NCI-H82 treated with DMSO at 0.1 percent for 48 hours (cell line): Measurements from ENCODE around the gene ZNF235.
"Not testable (repeated sequence)": the region's sequence is repeated elsewhere in the genome, so short reads cannot be mapped to it uniquely, and the experiment has no call there.

ENCODE experiments used
- DNase-seq: peaks from one replicate; lab custom pipeline; 2025; ENCODE audit not compliant: unreplicated experiment; lab: John Stamatoyannopoulos, UW

The ZNF235 gene

GRCh38 chr19:44258136-44258535 lies 46.7 kb downstream of the ZNF235 start:
- no peak for DNase-seq

- no peak for DNase-seq
These were observed 49.0 kb downstream of the ZNF235 start for GRCh38 chr19:44255705-44256411.

DNA sequence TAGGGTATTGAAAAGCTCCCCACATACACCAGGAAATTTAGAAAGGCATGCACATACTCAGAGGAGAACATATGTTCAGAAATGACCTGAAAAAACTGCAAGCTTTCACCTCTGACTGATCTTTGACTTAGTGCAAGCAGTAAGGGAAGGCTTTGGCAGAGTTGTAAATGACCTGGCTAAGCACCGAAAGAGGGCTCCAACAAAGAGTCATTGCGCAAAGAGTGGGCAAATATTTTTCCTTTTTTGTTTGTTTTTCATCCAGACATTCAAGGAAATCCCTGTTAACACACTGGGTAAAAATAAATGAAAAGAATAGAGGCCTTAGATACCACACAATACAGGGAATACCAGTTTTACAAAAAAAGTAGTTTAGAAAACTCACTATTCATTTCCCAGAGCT lies 50.3 kb downstream of the ZNF235 start:
- DNase-seq = no peak

GRCh38 chr19:44253392-44253791 lies 51.4 kb downstream of the ZNF235 start:
- DNase-seq = not testable (repeated sequence)

DNA sequence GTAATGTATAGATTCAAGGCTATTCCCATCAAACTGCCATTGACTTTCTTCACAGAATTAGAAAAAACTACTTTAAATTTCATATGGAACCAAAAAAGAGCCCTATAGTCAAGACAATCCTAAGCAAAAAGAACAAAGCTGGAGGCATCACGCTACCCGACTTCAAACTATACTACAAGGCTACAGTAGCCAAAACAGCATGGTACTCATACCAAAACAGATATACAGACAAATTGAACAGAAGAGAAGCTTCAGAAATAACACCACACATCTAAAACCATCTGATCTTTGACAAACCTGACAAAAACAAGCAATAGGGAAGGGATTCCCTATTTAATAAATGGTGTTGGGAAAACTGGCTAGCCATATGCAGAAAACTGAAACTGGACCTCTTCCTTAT lies 52.5 kb downstream of the ZNF235 start:
- not testable (repeated sequence) for DNase-seq

GRCh38 chr19:44236384-44236783 lies 68.4 kb downstream of the ZNF235 start:
- DNase-seq = no peak
